BJ (cell line): ENCODE data around the gene TLE2. TPM values are rescaled to one million over a fixed set of nuclear protein-coding genes. Genes with fewer than 3 reads are reported as not detected.

Experiments
- CTCF ChIA-PET: fragments of 350-600 bp; formaldehyde crosslinking; extraction: SDS; loops from one replicate; lab custom pipeline; 2021; ENCODE audit warnings: antibody characterized with exemption, inconsistent platforms; lab: Yijun Ruan, JAX
- POLR2A ChIA-PET: fragments of 300-600 bp; sonication (Branson Sonifier 250); formaldehyde crosslinking; extraction: SDS; loops from one replicate; lab custom pipeline; 2021; ENCODE audit warnings: antibody characterized with exemption; lab: Charles Lee
- DNase-seq: peaks from one replicate; pipeline ENCODE4 v3.0.0-alpha.2; 2011; ENCODE audit warnings: low read depth
- H3K27me3 ChIP-seq: 2 replicates; pipeline ENCODE4 v1.6.0; 2011; ENCODE audit warnings: low read length; ENCODE audit not compliant: control insufficient read depth, insufficient read depth
- H3K36me3 ChIP-seq: 2 replicates; pipeline ENCODE4 v1.5.1; 2011; ENCODE audit warnings: low read length; ENCODE audit not compliant: control insufficient read depth, insufficient read depth
- H3K4me3 ChIP-seq: 2 replicates; pipeline ENCODE4 v1.5.1; 2011; ENCODE audit warnings: low read depth, mild to moderate bottlenecking, control low read depth, low read length
- polyA plus RNA-seq: library from polyadenylated mRNA; depleted of rRNA; stranded (reverse); fragments of >200 nt; gene quantifications from 2 replicates; pipeline ENCODE4 v1.2.3, GENCODE V29; 2011
- TF ChIP-seq, protein P1 (sequence below): IDR thresholded peaks from 2 replicates; pipeline ENCODE4 v1.5.1; 2011; ENCODE audit warnings: low read depth, mild to moderate bottlenecking, control low read depth, inconsistent platforms, low read length, moderate library complexity; ENCODE audit not compliant: insufficient read depth

TLE2 gene
- polyA plus RNA-seq, 1 experiment = 1.0 TPM

DNA sequence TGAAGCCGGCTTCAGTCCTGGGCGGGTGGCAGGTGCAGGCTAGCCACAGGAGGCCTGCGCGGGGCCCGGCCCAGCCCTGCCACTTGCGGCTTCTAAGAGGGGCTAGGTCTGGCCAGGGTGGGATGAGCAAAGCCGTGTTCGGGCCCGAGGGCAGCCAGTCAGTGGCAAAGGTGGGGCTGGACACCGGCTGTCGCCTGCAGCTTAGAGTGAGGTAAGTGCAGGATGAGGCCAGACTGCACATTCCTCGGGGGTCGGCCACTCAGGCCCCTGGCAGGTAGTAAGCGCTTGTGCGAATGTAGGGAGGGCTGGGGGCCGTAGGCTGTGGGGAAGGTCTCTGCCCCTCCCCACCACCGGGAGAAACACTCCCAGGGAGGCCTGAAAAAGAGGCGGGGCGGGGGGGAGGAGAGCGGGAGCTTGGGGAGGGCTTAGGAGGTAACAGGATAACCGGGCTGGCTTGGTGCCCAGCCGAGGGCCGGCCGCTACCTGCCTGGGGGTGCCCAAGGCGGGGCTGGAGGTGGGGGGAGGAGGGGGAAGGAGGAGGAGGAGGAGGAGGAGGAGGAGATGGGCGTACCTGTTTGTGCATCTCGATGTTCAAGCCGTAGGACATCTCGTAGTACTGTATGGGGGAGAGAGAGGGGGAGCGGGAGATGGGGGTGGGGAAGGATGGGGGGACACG is 26.8 kb upstream of the TLE2 start:
- Histone ChIP-seq H3K36me3 (peaks cover 45% of the 10 kb centered on the region), H3K27me3 (no peaks in the 10 kb centered on the region), H3K4me3 (no peak overlapping the region)
- CTCF ChIA-PET = no interaction called here
- no peak for DNase-seq
- POLR2A ChIA-PET = no interaction called here
- TF ChIP-seq, protein P1, sequence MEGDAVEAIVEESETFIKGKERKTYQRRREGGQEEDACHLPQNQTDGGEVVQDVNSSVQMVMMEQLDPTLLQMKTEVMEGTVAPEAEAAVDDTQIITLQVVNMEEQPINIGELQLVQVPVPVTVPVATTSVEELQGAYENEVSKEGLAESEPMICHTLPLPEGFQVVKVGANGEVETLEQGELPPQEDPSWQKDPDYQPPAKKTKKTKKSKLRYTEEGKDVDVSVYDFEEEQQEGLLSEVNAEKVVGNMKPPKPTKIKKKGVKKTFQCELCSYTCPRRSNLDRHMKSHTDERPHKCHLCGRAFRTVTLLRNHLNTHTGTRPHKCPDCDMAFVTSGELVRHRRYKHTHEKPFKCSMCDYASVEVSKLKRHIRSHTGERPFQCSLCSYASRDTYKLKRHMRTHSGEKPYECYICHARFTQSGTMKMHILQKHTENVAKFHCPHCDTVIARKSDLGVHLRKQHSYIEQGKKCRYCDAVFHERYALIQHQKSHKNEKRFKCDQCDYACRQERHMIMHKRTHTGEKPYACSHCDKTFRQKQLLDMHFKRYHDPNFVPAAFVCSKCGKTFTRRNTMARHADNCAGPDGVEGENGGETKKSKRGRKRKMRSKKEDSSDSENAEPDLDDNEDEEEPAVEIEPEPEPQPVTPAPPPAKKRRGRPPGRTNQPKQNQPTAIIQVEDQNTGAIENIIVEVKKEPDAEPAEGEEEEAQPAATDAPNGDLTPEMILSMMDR = no peak

DNA sequence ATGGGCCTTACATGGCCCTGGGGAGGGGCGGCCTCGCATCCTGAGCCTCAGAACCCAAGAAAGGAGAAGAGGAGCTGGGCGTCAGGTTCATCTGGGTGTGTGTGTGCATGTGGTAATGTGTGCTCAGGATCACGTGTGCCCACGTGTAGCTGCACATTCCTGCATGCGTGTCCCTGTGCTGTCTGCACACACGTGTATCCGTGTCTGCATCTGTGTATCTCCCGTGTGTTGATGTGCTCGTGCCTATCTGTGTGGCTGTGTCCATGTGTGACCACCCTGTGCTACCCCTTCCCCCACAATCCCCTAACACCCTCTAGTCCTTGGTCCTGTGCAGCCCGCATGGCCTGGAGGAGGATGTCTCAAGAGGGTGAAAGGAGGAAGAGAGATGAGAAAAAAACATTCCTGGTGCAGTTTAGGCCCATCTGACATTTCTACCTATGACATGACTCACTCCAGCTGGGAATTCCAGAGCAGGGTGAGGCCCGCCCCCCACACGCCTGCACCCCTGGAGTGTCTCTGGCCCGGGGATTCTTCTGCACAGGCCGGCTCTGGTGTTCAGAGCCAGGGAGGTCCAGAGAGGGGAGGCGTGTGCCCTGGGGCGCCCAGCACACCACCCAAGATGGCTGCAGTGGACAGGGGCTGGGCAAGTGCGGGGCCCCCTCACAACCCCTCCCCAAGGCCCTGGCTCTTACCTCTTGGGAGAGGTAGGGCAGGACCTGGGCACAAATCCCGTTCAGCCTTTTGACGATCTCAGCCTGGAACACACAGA is 26.1 kb upstream of the TLE2 start:
- TF ChIP-seq, protein P1 = no peak
- H3K36me3 ChIP-seq = peaks cover 45% of the 10 kb centered on the region
- no peaks in the 10 kb centered on the region for H3K27me3 ChIP-seq
- DNase-seq = no peak
- ChIA-PET POLR2A (interaction anchor here (0.5 kb wide), 1 partner anchor 579 kb away, joined by 3 read pairs; the partner anchor contains the start of gene GADD45B), CTCF (no interaction called here)
- H3K4me3 ChIP-seq = no peak overlapping the region

DNA sequence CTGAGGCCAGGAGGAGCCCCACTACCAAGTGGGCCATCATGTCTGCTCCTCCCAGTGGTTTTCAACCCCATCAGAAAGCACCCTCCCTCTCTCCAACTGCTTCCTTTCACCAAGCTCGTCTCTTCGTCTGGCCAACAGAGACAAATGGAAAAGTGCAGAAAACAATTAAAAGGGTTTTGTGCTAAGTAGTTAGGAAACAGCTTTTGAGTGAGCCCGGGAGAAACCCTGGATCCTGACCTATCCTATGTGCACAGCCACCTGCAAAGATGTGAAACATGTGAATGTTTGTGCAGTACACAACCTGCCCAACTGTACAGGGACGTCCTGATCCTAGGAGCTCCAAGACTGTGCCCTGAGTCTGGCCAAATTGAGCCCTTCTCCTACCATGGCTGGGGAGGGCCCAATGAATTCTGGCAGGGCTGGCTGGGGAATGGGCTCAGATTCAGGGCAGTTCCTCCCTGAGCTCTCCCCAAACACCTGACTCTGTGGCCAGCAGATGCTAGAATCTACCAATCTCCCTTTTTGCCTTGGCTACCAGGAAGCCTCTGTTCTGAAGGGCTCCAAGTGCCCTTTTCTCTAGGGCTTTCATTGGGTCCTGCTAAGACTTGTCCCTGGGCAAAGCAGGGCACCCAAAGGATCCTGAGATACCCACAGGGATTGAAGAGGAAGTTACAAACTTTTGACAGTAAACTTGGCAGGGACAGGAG is 25.3 kb upstream of the TLE2 start:
- POLR2A ChIA-PET = no interaction called here
- H3K36me3 ChIP-seq = peaks cover 40% of the 10 kb centered on the region

DNA sequence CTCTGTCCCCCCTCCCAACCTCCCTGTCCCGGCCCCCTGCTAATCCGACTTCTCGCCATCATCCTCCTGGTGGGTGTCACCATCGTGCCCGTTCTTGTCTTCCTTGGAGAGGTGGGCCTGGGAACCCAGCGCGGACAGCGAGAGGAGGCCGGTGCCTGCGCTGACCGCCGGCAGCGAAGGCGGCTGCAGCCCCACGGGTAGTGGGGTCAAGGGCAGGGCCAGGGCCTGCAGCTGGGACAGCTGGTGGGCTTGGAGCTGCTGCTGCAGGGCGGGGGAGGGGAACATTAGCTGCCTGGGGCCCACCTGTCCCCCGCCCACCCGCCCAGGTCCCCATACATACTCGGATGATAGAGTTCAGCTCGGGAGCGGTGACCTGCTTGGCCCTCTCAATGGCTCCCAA is 24.7 kb upstream of the TLE2 start:
- Histone ChIP-seq H3K4me3 (no peak overlapping the region), H3K36me3 (peaks cover 40% of the 10 kb centered on the region), H3K27me3 (no peaks in the 10 kb centered on the region)
- DNase-seq = no peak
- CTCF ChIA-PET = interaction anchor here (0.6 to 1.7 kb wide), 3 partner anchors 14 to 156 kb away, joined by 3 to 4 read pairs (median 3); no protein-coding TSS in a partner anchor
- POLR2A ChIA-PET = no interaction called here
- TF ChIP-seq, protein P1 = no peak

More for the DNA sequence above, 25.3 kb upstream of the TLE2 start:
- Histone ChIP-seq H3K27me3 (no peaks in the 10 kb centered on the region), H3K4me3 (no peak overlapping the region)
- TF ChIP-seq, protein P1 = no peak
- CTCF ChIA-PET = no interaction called here
- DNase-seq = no peak
